ENCODE measurements around the gene KEAP1.

KEAP1 gene

GRCh38 chr19:10491472-10492047 is 11.6 kb downstream of the KEAP1 start:
- Histone ChIP-seq H3K79me2 (peaks cover 22% of the 10 kb centered on the region), H3K9me3 (ENCODE audit: control insufficient read depth, low read length) (no peaks in the 10 kb centered on the region), H3K9ac (no peak overlapping the region), H2AFZ (no peak overlapping the region), H3K27ac (no peak overlapping the region), H3K4me2 (ENCODE audit: low read length) (no peak overlapping the region), H3K27me3 (ENCODE audit: control insufficient read depth, insufficient read depth, low read length) (no peaks in the 10 kb centered on the region), H3K4me1 (no peaks in the 10 kb centered on the region), H3K4me3 (ENCODE audit: low read depth, low read length) (no peak overlapping the region), H3K36me3 (ENCODE audit: control insufficient read depth, insufficient read depth, low read length) (no peaks in the 10 kb centered on the region)
- TF ChIP-seq CTCF (IDR thresholded peaks at IDR 0.05): no peak

GRCh38 chr19:10486551-10486950 is 16.6 kb downstream of the KEAP1 start:
- Histone ChIP-seq H3K27me3 (ENCODE audit: control insufficient read depth, insufficient read depth, low read length) (no peaks in the 10 kb centered on the region), H3K4me3 (ENCODE audit: low read depth, low read length) (no peak overlapping the region), H3K4me2 (ENCODE audit: low read length) (no peak overlapping the region), H3K36me3 (ENCODE audit: control insufficient read depth, insufficient read depth, low read length) (no peaks in the 10 kb centered on the region), H3K27ac (peak overlapping the region; percentile 55), H3K9me3 (ENCODE audit: control insufficient read depth, low read length) (no peaks in the 10 kb centered on the region), H2AFZ (no peak overlapping the region), H3K79me2 (peaks cover 6% of the 10 kb centered on the region), H3K9ac (no peak overlapping the region), H3K4me1 (no peaks in the 10 kb centered on the region)
- TF ChIP-seq CTCF (IDR thresholded peaks at IDR 0.05): no peak

DNA sequence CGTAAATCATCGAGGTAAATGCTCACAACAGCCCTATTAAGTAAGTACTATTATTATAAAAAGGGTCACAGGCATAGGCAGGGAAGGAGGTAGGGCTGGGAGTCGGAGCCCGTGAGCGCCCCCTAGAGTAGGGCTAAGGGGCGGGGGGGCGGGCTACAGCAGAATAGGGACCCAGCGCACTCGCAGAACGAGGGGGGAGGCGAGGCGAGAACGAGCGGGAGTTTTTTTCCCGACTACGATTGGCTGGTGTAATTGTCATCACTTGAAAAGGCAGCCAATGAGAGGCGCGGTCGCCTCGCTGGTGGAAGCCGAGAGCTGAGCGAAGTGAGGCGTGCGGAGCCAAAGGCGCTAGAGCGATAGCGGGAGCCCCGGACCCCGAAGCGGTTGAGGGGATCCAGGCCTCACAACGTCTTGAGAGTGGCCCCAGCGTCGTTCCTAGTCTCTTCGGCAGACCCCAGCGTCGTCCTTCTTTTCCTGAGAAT is 24.2 kb downstream of the KEAP1 start:
- peaks cover 3% of the 10 kb centered on the region for H3K4me1 ChIP-seq
- peak overlapping the region; percentile 31 for H3K4me3 ChIP-seq (ENCODE audit: low read depth, low read length)
- peak overlapping the region; percentile 85 for H2AFZ ChIP-seq
- no peak overlapping the region for H3K9ac ChIP-seq
- H3K27ac ChIP-seq: no peak overlapping the region
- H3K4me2 ChIP-seq (ENCODE audit: low read length): peak overlapping the region; percentile 67
- no peaks in the 10 kb centered on the region for H3K9me3 ChIP-seq (ENCODE audit: control insufficient read depth, low read length)
- H3K27me3 ChIP-seq (ENCODE audit: control insufficient read depth, insufficient read depth, low read length): no peaks in the 10 kb centered on the region
- TF ChIP-seq CTCF (IDR thresholded peaks at IDR 0.05): peak; percentile 23
- no peaks in the 10 kb centered on the region for H3K79me2 ChIP-seq
- no peaks in the 10 kb centered on the region for H3K36me3 ChIP-seq (ENCODE audit: control insufficient read depth, insufficient read depth, low read length)

GRCh38 chr19:10478476-10478875 is 24.7 kb downstream of the KEAP1 start:
- peak overlapping the region; percentile 11 for H3K4me2 ChIP-seq (ENCODE audit: low read length)
- no peaks in the 10 kb centered on the region for H3K9me3 ChIP-seq (ENCODE audit: control insufficient read depth, low read length)
- no peaks in the 10 kb centered on the region for H3K79me2 ChIP-seq
- peak overlapping the region; percentile 25 for H3K4me3 ChIP-seq (ENCODE audit: low read depth, low read length)
- H3K27ac ChIP-seq: no peak overlapping the region
- H3K4me1 ChIP-seq: peaks cover 3% of the 10 kb centered on the region
- no peak for TF ChIP-seq CTCF (IDR thresholded peaks at IDR 0.05)
- no peaks in the 10 kb centered on the region for H3K27me3 ChIP-seq (ENCODE audit: control insufficient read depth, insufficient read depth, low read length)
- no peaks in the 10 kb centered on the region for H3K36me3 ChIP-seq (ENCODE audit: control insufficient read depth, insufficient read depth, low read length)
- peak overlapping the region; percentile 68 for H2AFZ ChIP-seq
- H3K9ac ChIP-seq: no peak overlapping the region

GRCh38 chr19:10474962-10475451 is 28.1 kb downstream of the KEAP1 start:
- Histone ChIP-seq H3K27me3 (ENCODE audit: control insufficient read depth, insufficient read depth, low read length) (no peaks in the 10 kb centered on the region), H3K9ac (no peak overlapping the region), H3K36me3 (ENCODE audit: control insufficient read depth, insufficient read depth, low read length) (no peaks in the 10 kb centered on the region), H3K4me2 (ENCODE audit: low read length) (no peak overlapping the region), H2AFZ (no peak overlapping the region), H3K4me3 (ENCODE audit: low read depth, low read length) (no peak overlapping the region), H3K4me1 (peaks cover 3% of the 10 kb centered on the region), H3K79me2 (no peaks in the 10 kb centered on the region), H3K27ac (no peak overlapping the region), H3K9me3 (ENCODE audit: control insufficient read depth, low read length) (no peaks in the 10 kb centered on the region)
- no peak for TF ChIP-seq CTCF (IDR thresholded peaks at IDR 0.05)

All from parathyroid adenoma (tissue), 2 donors.